22Rv1 (cell line): ENCODE results near the gene CBX3.

Experiments used
- ZFX ChIP-seq: fragments of 450-650 bp; IDR thresholded peaks from 2 replicates; pipeline ENCODE4 v1.6.1; 2017; ENCODE audit warnings: antibody characterized with exemption, borderline replicate concordance
- TF ChIP-seq, protein P1 (sequence below): fragments of 450-650 bp; IDR thresholded peaks from 2 replicates; pipeline ENCODE4 v1.5.1; 2017; ENCODE audit warnings: mild to moderate bottlenecking

DNA sequence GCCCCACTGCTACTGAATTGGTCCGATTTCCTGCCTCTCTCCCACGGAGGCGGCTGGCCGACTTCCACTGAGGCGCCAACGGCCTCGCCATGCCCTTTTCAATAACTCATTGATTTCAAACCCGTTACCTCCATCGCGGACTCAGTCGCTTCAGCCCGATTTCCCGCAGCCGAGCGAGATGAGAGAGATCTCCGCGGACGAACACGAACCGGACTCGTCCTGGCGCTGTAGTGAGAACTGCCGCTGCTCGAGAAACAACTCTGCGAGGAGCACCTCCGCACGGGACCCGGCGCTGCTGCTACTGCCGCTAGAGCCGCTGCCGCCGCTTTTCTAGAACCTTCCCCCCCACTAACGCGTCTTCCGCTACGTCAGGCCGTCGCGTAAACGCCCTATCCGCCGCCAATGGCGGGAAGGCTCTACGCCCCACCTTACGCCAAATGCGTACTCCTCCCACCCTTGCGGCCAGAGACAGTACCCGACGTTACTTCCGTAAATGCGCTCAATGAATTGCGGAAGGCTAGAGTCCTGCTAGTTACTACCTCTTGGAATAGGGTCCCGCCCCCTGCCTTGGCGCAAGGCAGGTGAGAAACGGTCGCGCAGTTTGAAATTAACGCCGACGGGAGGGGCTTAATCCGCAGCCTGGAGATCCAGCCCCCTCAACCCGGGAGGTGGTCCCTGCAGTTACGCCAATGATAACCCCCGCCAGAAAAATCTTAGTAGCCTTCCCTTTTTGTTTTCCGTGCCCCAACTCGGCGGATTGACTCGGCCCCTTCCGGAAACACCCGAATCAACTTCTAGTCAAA, 900 bp upstream of the CBX3 start, which contains the start of gene HNRNPA2B1:
- TF ChIP-seq, protein P1, sequence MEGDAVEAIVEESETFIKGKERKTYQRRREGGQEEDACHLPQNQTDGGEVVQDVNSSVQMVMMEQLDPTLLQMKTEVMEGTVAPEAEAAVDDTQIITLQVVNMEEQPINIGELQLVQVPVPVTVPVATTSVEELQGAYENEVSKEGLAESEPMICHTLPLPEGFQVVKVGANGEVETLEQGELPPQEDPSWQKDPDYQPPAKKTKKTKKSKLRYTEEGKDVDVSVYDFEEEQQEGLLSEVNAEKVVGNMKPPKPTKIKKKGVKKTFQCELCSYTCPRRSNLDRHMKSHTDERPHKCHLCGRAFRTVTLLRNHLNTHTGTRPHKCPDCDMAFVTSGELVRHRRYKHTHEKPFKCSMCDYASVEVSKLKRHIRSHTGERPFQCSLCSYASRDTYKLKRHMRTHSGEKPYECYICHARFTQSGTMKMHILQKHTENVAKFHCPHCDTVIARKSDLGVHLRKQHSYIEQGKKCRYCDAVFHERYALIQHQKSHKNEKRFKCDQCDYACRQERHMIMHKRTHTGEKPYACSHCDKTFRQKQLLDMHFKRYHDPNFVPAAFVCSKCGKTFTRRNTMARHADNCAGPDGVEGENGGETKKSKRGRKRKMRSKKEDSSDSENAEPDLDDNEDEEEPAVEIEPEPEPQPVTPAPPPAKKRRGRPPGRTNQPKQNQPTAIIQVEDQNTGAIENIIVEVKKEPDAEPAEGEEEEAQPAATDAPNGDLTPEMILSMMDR, result no peak
- TF ChIP-seq ZFX, result no peak
